ENCODE measurements around the gene ST7. TPM values are rescaled to one million over a fixed set of nuclear protein-coding genes. Genes with fewer than 3 reads are reported as not detected.

The ST7 gene
- total RNA-seq, 1 donor from 2014 or later = 48.6 TPM

- no peak for ATAC-seq
- DNase-seq = no peak
- no peaks in the 10 kb centered on the region for H3K36me3 ChIP-seq
- peaks cover 21% of the 10 kb centered on the region for H3K4me1 ChIP-seq
- no peak overlapping the region for H3K27ac ChIP-seq
- no peaks in the 10 kb centered on the region for H3K9me3 ChIP-seq
- no peak overlapping the region for H3K4me3 ChIP-seq
- H3K27me3 ChIP-seq = no peaks in the 10 kb centered on the region
- TF ChIP-seq CTCF (IDR thresholded peaks at IDR 0.05) = no peak
- intact Hi-C loops (cut with DNase I) = no loop called here
Observed at GRCh38 chr7:117009705-117010361, 56.5 kb downstream of the ST7 start.

- ATAC-seq = no peak
- Histone ChIP-seq H3K4me3 (no peak overlapping the region), H3K27me3 (no peaks in the 10 kb centered on the region), H3K9me3 (no peaks in the 10 kb centered on the region), H3K36me3 (no peaks in the 10 kb centered on the region), H3K27ac (no peak overlapping the region), H3K4me1 (peaks cover 28% of the 10 kb centered on the region)
- TF ChIP-seq CTCF (IDR thresholded peaks at IDR 0.05) = no peak
- DNase-seq = no peak
- intact Hi-C loops (cut with DNase I) = no loop called here
Observed at GRCh38 chr7:117010375-117011133, 57.3 kb downstream of the ST7 start.

GRCh38 chr7:117011419-117012260, 58.3 kb downstream of the ST7 start:
- H3K4me1 ChIP-seq = peaks cover 34% of the 10 kb centered on the region
- intact Hi-C loops (cut with DNase I) = no loop called here
- peak; percentile 69 for ATAC-seq

GRCh38 chr7:117012284-117012683, 59.0 kb downstream of the ST7 start:
- no peak for DNase-seq
- no peak for TF ChIP-seq CTCF (IDR thresholded peaks at IDR 0.05)
- intact Hi-C loops (cut with DNase I) = no loop called here

More at GRCh38 chr7:117011419-117012260, 58.3 kb downstream of the ST7 start:
- Histone ChIP-seq H3K36me3 (no peaks in the 10 kb centered on the region), H3K27ac (no peak overlapping the region), H3K4me3 (no peak overlapping the region), H3K9me3 (no peaks in the 10 kb centered on the region), H3K27me3 (no peaks in the 10 kb centered on the region)
- no peak for TF ChIP-seq CTCF (IDR thresholded peaks at IDR 0.05)
- DNase-seq = no peak

GRCh38 chr7:117012696-117013095, 59.4 kb downstream of the ST7 start:
- intact Hi-C loops (cut with DNase I) = no loop called here
- H3K4me1 ChIP-seq = peaks cover 34% of the 10 kb centered on the region
- H3K4me3 ChIP-seq = no peak overlapping the region
- peak; percentile 20 for TF ChIP-seq CTCF (IDR thresholded peaks at IDR 0.05)
- no peaks in the 10 kb centered on the region for H3K27me3 ChIP-seq
- ATAC-seq (no peak), DNase-seq (no peak)
- no peaks in the 10 kb centered on the region for H3K36me3 ChIP-seq
- H3K9me3 ChIP-seq = no peaks in the 10 kb centered on the region
- no peak overlapping the region for H3K27ac ChIP-seq

More at GRCh38 chr7:117012284-117012683, 59.0 kb downstream of the ST7 start:
- Histone ChIP-seq H3K36me3 (no peaks in the 10 kb centered on the region), H3K27me3 (no peaks in the 10 kb centered on the region), H3K4me3 (no peak overlapping the region), H3K27ac (no peak overlapping the region), H3K9me3 (no peaks in the 10 kb centered on the region), H3K4me1 (peaks cover 34% of the 10 kb centered on the region)
- no peak for ATAC-seq
